Measurements from ENCODE around the gene ACCS. TPM values are rescaled to one million over a fixed set of nuclear protein-coding genes. Genes with fewer than 3 reads are reported as not detected.

Gene ACCS
- total and polyA plus RNA-seq, 2 donors, result 6.5 to 27.2 TPM

DNA sequence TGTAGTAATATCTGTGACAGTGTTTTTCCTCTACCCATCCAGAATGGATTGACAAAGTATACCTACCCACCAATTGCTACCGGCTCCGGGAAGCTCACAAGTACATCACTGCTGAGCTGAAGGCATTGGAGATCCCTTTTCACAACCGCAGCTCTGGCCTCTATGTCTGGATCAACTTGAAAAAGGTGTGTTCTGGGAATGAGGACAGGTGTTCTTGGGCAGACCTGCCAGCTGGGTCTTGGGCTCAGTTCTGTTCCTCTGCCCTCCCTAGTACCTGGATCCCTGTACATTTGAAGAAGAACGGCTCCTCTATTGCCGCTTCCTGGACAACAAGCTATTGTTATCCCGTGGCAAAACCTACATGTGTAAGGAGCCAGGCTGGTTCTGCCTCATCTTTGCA, 7.8 kb upstream of the ACCS start:
- no peak overlapping the region for H3K27ac ChIP-seq (ENCODE audit: low read depth in 1 of 2, low read length in 1 of 2)
- H3K36me3 ChIP-seq (ENCODE audit: control insufficient read depth in 2 of 2, insufficient read depth in 2 of 2, low read length in 1 of 2), result no peaks in the 10 kb centered on the region
- no peaks in the 10 kb centered on the region for H3K9me3 ChIP-seq (ENCODE audit: control insufficient read depth in 2 of 2, insufficient read depth in 1 of 2, low read length in 1 of 2)
- DNase-seq (ENCODE audit: low read depth in 6 of 9, low spot score in 9 of 9), result no peak
- no peak overlapping the region for H3K4me3 ChIP-seq (ENCODE audit: low read length in 2 of 2)
- 96% methylated on average over 6 of the region's 6 CpGs for WGBS
- H3K27me3 ChIP-seq (ENCODE audit: control insufficient read depth in 2 of 2, insufficient read depth in 1 of 2, low read length in 1 of 2), result no peaks in the 10 kb centered on the region
- H3K4me1 ChIP-seq (ENCODE audit: control insufficient read depth in 2 of 2, insufficient read depth in 2 of 2, low read length in 2 of 2), result no peaks in the 10 kb centered on the region

DNA sequence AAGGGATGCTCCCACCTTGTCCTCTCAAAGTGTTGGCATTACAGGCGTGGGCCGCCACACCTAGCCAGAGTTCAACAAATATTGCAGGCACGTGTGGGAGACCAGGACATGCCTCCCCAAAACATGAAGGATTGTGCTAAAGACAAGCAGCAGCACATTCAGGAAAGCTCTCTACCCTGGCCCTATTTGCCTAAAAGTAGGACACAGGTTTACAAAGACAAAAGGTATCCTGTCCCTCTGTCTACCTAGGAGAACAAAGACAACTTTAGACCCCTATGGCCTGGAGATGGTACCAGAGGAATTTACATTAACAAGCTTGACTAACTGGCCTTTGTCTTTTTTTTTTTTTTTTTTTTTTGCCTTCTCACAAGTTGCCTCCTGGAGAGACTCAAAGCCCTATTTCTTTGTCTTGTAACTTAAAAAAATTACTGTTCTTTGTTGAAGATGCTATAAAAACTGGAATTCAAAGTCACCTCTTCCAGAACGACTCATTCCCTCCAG, 859 bp upstream of the ACCS start:
- H3K36me3 ChIP-seq (ENCODE audit: control insufficient read depth in 2 of 2, insufficient read depth in 2 of 2, low read length in 1 of 2), result no peaks in the 10 kb centered on the region
- 80% methylated on average over 4 of the region's 4 CpGs for whole genome bisulfite sequencing
- H3K27me3 ChIP-seq (ENCODE audit: control insufficient read depth in 2 of 2, insufficient read depth in 1 of 2, low read length in 1 of 2), result no peaks in the 10 kb centered on the region
- peak overlapping the region in 1 of 2 donors; percentile 70 for H3K4me3 ChIP-seq (ENCODE audit: low read length in 2 of 2)
- no peak for DNase-seq (ENCODE audit: low read depth in 6 of 9, low spot score in 9 of 9)
- peaks cover 4 to 14% of the 10 kb centered on the region in 2 donors for H3K4me1 ChIP-seq (ENCODE audit: control insufficient read depth in 2 of 2, insufficient read depth in 2 of 2, low read length in 2 of 2)
- H3K27ac ChIP-seq (ENCODE audit: low read depth in 1 of 2, low read length in 1 of 2), result no peak overlapping the region
- H3K9me3 ChIP-seq (ENCODE audit: control insufficient read depth in 2 of 2, insufficient read depth in 1 of 2, low read length in 1 of 2), result no peaks in the 10 kb centered on the region

DNA sequence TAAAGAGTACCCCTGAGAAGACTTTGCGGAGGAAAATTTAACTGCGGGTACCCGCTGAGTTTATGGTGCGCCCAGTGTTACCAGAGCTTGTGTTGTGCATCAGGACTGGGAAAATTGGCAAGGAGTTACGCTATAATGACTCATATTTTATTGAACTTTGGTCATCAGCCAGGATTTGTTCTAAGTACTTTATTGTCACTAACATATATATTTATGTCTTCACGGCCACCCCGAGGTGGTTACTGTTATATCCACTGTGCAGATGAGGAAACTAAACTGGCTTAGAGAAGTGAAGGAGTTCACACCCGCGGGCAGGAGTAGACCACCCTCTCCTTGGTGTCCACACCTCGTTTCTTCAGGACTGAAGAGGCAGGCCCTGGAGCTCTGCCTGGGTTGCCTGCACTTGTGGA, 667 bp downstream of the ACCS start:
- H3K27ac ChIP-seq (ENCODE audit: low read depth in 1 of 2, low read length in 1 of 2), result peak overlapping the region; percentile 48 to 65
- H3K27me3 ChIP-seq (ENCODE audit: control insufficient read depth in 2 of 2, insufficient read depth in 1 of 2, low read length in 1 of 2), result no peaks in the 10 kb centered on the region
- DNase-seq (ENCODE audit: low read depth in 6 of 9, low spot score in 9 of 9), result peak in 1 of 9 donors; percentile 3
- peaks cover 4 to 14% of the 10 kb centered on the region in 2 donors for H3K4me1 ChIP-seq (ENCODE audit: control insufficient read depth in 2 of 2, insufficient read depth in 2 of 2, low read length in 2 of 2)
- 48% methylated on average over 10 of the region's 10 CpGs for WGBS
- peak overlapping the region; percentile 69 to 70 for H3K4me3 ChIP-seq (ENCODE audit: low read length in 2 of 2)
- no peaks in the 10 kb centered on the region for H3K9me3 ChIP-seq (ENCODE audit: control insufficient read depth in 2 of 2, insufficient read depth in 1 of 2, low read length in 1 of 2)
- H3K36me3 ChIP-seq (ENCODE audit: control insufficient read depth in 2 of 2, insufficient read depth in 2 of 2, low read length in 1 of 2), result no peaks in the 10 kb centered on the region

DNA sequence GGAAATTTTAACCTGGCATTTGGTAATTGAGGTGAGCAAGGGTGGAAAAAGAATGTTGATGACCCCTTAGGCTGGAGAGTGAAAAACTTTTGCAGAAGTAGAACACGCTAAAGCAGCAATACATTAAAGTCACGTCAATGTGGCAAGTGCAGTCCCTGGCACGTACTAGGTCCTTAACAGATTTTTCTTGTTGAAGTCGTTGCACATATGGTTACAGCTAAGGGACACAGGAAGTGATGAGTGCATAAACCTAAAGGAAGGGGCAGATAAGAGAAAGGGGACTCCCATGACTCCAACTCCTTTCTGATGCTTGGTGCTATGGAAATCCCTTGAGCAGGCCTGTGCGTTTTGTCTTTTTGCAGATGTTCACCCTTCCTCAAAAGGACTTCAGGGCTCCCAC, 1.2 kb downstream of the ACCS start:
- no peaks in the 10 kb centered on the region for H3K27me3 ChIP-seq (ENCODE audit: control insufficient read depth in 2 of 2, insufficient read depth in 1 of 2, low read length in 1 of 2)
- H3K9me3 ChIP-seq (ENCODE audit: control insufficient read depth in 2 of 2, insufficient read depth in 1 of 2, low read length in 1 of 2), result no peaks in the 10 kb centered on the region
- 51% methylated on average over 5 of the region's 5 CpGs for WGBS
- no peak overlapping the region for H3K4me3 ChIP-seq (ENCODE audit: low read length in 2 of 2)
- DNase-seq (ENCODE audit: low read depth in 6 of 9, low spot score in 9 of 9), result peak in 1 of 9 donors; percentile 5
- H3K4me1 ChIP-seq (ENCODE audit: control insufficient read depth in 2 of 2, insufficient read depth in 2 of 2, low read length in 2 of 2), result peaks cover 4 to 14% of the 10 kb centered on the region in 2 donors
- no peak overlapping the region for H3K27ac ChIP-seq (ENCODE audit: low read depth in 1 of 2, low read length in 1 of 2)
- H3K36me3 ChIP-seq (ENCODE audit: control insufficient read depth in 2 of 2, insufficient read depth in 2 of 2, low read length in 1 of 2), result no peaks in the 10 kb centered on the region

DNA sequence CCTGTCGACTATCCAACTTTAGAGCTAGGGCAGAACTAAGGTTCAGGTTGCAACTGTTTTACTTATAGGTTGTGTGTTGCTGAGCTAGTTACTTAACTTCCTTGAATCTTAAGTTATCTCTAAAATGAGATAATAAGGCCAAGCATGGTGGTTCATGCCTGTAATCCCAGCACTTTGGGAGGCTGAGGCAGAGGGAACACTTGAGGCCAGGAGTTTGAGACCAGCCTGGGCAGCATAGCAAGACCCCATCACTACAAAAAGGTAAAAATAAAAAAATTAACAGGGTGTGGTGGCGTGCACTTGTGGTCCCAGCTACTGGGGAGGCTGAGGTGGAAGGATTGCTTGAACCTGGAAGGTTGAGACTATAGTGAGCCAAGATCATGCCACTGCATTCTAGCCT, 2.1 kb downstream of the ACCS start:
- H3K27ac ChIP-seq (ENCODE audit: low read depth in 1 of 2, low read length in 1 of 2), result no peak overlapping the region
- no peaks in the 10 kb centered on the region for H3K27me3 ChIP-seq (ENCODE audit: control insufficient read depth in 2 of 2, insufficient read depth in 1 of 2, low read length in 1 of 2)
- no peaks in the 10 kb centered on the region for H3K9me3 ChIP-seq (ENCODE audit: control insufficient read depth in 2 of 2, insufficient read depth in 1 of 2, low read length in 1 of 2)
- no peak overlapping the region for H3K4me3 ChIP-seq (ENCODE audit: low read length in 2 of 2)
- DNase-seq (ENCODE audit: low read depth in 6 of 9, low spot score in 9 of 9), result no peak
- no peaks in the 10 kb centered on the region for H3K36me3 ChIP-seq (ENCODE audit: control insufficient read depth in 2 of 2, insufficient read depth in 2 of 2, low read length in 1 of 2)
- H3K4me1 ChIP-seq (ENCODE audit: control insufficient read depth in 2 of 2, insufficient read depth in 2 of 2, low read length in 2 of 2), result peaks cover 4 to 14% of the 10 kb centered on the region in 2 donors
- 98% methylated on average over 2 of the region's 2 CpGs for WGBS

DNA sequence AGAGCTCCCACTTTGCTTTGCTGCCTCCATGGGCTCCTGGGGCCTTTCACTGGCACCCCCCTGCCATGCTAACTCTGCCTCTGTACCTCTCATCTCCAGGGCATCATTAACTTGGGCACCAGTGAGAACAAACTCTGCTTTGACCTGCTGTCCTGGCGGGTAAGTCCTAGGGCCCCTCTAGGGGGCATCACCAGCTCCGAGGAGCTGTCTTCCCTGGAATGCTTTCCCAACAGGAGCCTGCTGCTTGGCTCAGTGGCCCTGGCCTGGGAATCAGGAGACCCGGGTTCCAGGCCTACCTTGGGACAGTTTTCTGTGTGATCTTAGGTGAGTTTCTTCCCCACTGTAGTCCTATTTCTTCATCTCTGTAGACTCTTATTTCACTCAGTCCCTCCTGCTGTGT, 5.1 kb downstream of the ACCS start:
- Histone ChIP-seq H3K27me3 (ENCODE audit: control insufficient read depth in 2 of 2, insufficient read depth in 1 of 2, low read length in 1 of 2) (no peaks in the 10 kb centered on the region), H3K4me1 (ENCODE audit: control insufficient read depth in 2 of 2, insufficient read depth in 2 of 2, low read length in 2 of 2) (peaks cover 0 to 10% of the 10 kb centered on the region in 2 donors), H3K4me3 (ENCODE audit: low read length in 2 of 2) (no peak overlapping the region), H3K36me3 (ENCODE audit: control insufficient read depth in 2 of 2, insufficient read depth in 2 of 2, low read length in 1 of 2) (no peaks in the 10 kb centered on the region), H3K9me3 (ENCODE audit: control insufficient read depth in 2 of 2, insufficient read depth in 1 of 2, low read length in 1 of 2) (no peaks in the 10 kb centered on the region), H3K27ac (ENCODE audit: low read depth in 1 of 2, low read length in 1 of 2) (no peak overlapping the region)
- DNase-seq (ENCODE audit: low read depth in 6 of 9, low spot score in 9 of 9), result no peak
- WGBS, result 95% methylated on average over 3 of the region's 3 CpGs

DNA sequence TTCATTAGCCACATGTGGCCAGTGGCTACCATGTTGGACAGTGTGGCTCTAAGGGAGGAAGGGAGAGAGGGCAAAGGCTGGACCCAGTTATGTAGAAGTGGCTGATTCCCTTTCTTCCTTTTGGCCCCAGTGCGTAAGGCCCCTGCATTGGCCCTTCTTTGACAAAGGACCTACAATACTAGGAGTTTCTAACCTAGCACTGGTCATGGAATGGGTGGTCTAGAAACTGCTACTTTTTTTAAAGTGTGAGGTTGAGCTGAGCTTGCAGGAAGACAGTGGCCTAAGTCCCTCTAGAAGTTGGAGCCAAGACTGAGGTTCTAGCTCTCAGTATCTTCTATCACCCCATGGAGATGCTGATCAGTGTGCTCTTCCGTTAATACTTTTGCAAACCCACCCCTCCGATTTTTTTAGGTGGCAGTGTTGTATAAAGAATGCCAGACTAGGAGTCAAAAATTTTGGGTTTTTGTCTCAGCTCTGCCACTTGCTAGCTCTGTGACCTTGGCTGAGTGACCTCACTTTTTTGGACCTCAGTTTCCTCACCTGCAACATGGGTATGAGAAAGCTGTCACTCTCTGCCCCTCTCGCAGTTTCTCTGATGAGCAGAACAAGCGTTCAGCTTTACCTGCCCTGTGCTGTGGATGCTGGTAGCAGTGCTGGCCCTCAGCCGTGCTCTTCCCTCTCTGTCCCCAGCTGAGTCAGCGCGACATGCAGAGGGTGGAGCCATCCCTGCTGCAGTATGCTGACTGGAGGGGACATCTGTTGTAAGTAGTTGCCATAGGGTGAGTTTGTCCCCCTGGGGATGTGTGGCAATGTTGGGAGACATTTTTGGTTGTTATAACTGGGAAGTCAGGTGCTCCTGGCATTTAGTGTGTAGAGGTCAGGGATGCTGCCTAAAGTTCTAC, 6.9 kb downstream of the ACCS start:
- 96% methylated on average over 8 of the region's 8 CpGs for WGBS
- no peaks in the 10 kb centered on the region for H3K9me3 ChIP-seq (ENCODE audit: control insufficient read depth in 2 of 2, insufficient read depth in 1 of 2, low read length in 1 of 2)
- no peak for DNase-seq (ENCODE audit: low read depth in 6 of 9, low spot score in 9 of 9)
- no peaks in the 10 kb centered on the region for H3K4me1 ChIP-seq (ENCODE audit: control insufficient read depth in 2 of 2, insufficient read depth in 2 of 2, low read length in 2 of 2)
- no peaks in the 10 kb centered on the region for H3K27me3 ChIP-seq (ENCODE audit: control insufficient read depth in 2 of 2, insufficient read depth in 1 of 2, low read length in 1 of 2)
- no peaks in the 10 kb centered on the region for H3K36me3 ChIP-seq (ENCODE audit: control insufficient read depth in 2 of 2, insufficient read depth in 2 of 2, low read length in 1 of 2)
- H3K4me3 ChIP-seq (ENCODE audit: low read length in 2 of 2), result no peak overlapping the region
- no peak overlapping the region for H3K27ac ChIP-seq (ENCODE audit: low read depth in 1 of 2, low read length in 1 of 2)

DNA sequence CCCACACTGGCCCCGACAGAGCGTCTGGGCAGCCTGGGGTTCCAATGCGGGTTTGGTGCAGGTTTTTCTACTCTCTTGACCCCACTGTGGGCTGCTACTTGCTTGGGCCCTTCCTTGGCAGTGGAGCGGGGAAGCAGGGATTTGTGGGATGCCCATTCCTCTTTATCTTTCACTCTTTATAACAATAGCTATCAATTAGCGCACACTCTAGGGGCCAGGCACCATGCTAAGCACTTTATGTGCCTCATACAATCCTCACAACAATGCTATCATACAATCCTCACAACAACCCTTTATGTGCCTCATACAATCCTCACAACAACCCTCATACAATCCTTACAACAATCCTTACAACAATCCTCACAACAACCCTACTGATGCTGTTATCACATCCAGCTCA, 12.7 kb downstream of the ACCS start:
- WGBS, result 98% methylated on average over 5 of the region's 5 CpGs

DNA sequence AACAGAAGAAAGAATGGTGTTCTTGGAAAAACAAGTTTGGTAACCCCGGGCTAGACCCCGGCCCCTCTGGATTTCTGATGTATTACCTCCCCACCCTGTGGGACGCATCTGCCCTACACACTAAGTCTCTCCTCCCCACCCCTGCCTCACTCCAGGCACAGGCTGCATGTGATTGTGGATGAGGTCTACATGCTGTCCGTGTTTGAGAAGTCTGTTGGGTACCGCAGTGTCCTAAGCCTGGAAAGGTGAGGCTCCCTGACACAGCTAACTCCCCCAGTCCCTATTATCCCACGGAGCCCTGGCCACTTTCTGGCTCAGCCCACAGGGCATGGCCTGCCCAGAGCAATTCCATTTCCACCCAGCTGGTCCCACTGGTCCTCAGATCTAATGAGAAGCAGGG, 13.3 kb downstream of the ACCS start:
- 95% methylated on average over 6 of the region's 6 CpGs for WGBS

More for the DNA sequence above, 12.7 kb downstream of the ACCS start:
- Histone ChIP-seq H3K27me3 (ENCODE audit: control insufficient read depth in 2 of 2, insufficient read depth in 1 of 2, low read length in 1 of 2) (no peaks in the 10 kb centered on the region), H3K4me3 (ENCODE audit: low read length in 2 of 2) (no peak overlapping the region), H3K9me3 (ENCODE audit: control insufficient read depth in 2 of 2, insufficient read depth in 1 of 2, low read length in 1 of 2) (no peaks in the 10 kb centered on the region), H3K36me3 (ENCODE audit: control insufficient read depth in 2 of 2, insufficient read depth in 2 of 2, low read length in 1 of 2) (peaks cover 0 to 2% of the 10 kb centered on the region in 2 donors), H3K27ac (ENCODE audit: low read depth in 1 of 2, low read length in 1 of 2) (no peak overlapping the region), H3K4me1 (ENCODE audit: control insufficient read depth in 2 of 2, insufficient read depth in 2 of 2, low read length in 2 of 2) (no peaks in the 10 kb centered on the region)
- DNase-seq (ENCODE audit: low read depth in 6 of 9, low spot score in 9 of 9), result no peak

More for the DNA sequence above, 13.3 kb downstream of the ACCS start:
- Histone ChIP-seq H3K27me3 (ENCODE audit: control insufficient read depth in 2 of 2, insufficient read depth in 1 of 2, low read length in 1 of 2) (no peaks in the 10 kb centered on the region), H3K36me3 (ENCODE audit: control insufficient read depth in 2 of 2, insufficient read depth in 2 of 2, low read length in 1 of 2) (peaks cover 0 to 2% of the 10 kb centered on the region in 2 donors), H3K4me3 (ENCODE audit: low read length in 2 of 2) (no peak overlapping the region), H3K9me3 (ENCODE audit: control insufficient read depth in 2 of 2, insufficient read depth in 1 of 2, low read length in 1 of 2) (no peaks in the 10 kb centered on the region), H3K27ac (ENCODE audit: low read depth in 1 of 2, low read length in 1 of 2) (no peak overlapping the region), H3K4me1 (ENCODE audit: control insufficient read depth in 2 of 2, insufficient read depth in 2 of 2, low read length in 2 of 2) (no peaks in the 10 kb centered on the region)
- DNase-seq (ENCODE audit: low read depth in 6 of 9, low spot score in 9 of 9), result no peak
